HuH-7.5 (cell line): ENCODE results near the gene GP5.

Experiments
- DNase-seq: peaks from one replicate; pipeline ENCODE4 v3.0.0; 2011; ENCODE audit warnings: low spot score

Gene GP5, protein sequence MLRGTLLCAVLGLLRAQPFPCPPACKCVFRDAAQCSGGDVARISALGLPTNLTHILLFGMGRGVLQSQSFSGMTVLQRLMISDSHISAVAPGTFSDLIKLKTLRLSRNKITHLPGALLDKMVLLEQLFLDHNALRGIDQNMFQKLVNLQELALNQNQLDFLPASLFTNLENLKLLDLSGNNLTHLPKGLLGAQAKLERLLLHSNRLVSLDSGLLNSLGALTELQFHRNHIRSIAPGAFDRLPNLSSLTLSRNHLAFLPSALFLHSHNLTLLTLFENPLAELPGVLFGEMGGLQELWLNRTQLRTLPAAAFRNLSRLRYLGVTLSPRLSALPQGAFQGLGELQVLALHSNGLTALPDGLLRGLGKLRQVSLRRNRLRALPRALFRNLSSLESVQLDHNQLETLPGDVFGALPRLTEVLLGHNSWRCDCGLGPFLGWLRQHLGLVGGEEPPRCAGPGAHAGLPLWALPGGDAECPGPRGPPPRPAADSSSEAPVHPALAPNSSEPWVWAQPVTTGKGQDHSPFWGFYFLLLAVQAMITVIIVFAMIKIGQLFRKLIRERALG

DNA sequence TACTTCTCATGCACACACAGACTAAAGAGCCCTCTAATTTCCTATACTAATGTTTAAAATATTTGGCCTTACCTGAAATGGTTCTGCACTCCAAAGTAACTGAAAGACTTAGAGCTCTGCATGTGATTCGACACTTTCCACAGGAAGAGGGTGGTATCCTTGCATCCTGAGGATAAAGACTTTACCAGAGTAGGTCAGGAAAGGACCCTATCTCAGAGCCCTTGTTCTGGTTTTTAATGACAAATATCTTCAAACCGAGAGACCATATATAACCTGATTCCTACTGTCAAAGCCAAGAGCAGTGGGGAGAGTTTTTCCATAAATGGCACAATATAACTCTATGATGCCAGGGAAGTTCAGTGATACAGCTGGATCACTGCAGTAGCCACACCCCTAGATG, at the start of gene GP5:
Gene GP5, minus strand, starts transcription at position 101 of the 400 bp plus-strand sequence. CDS start 984 bp downstream, outside the sequence.
- DNase-seq, result no peak

DNA sequence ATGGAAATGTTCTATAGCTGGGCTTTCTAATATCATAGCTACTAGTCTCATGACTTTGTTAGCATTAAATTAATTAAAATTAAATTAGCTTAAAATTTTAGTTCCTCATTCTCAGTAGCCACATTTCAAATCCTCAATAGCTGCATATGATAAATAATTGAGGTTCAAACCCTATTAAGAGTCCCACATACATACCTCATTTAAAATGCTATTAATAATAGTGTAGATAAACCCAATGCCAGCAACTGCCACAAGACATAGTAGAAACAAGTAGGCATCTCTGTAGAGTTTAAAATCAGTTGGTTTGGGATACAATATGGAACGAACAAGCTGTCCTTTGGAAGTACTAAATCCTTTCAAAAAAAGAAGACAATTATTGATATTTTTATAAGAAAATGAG, 48.6 kb upstream of the GP5 start:
- DNase-seq, result no peak

DNA sequence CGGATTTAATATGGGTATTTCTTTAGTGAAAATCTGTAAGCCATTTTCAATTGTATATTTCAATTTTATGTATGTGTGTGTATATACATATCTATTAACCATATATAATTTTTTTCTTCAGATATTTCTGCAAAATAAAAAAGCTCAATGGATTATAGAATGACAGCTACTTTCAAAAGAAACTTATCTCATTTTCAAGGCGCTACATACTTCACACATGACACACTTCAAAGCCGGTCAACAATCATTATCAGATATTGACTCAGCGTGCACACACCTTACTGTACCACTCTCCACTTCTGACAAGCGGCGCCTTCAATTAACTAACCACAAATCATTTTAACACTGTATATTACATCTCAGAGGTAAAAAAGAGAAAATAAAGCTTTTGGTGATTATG, 48.1 kb upstream of the GP5 start:
- no peak for DNase-seq

DNA sequence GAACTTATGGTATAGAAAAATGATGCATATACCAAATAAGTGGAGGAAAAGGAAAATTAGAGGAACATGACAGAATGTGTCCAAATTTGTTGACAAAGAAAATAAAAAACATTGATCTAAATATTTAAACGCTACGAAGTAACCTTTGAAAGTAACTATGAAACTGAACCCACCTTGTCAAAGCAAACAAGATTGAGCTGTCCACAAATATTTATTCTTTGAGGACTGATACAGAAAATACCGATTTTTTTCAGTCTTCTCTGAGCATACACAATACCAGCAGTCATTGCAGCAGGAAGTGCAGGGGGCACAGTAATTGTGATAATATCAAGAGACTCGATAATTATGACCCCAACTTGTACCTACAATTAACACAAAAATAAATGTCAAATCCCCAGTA, 47.7 kb upstream of the GP5 start:
- DNase-seq, result no peak

DNA sequence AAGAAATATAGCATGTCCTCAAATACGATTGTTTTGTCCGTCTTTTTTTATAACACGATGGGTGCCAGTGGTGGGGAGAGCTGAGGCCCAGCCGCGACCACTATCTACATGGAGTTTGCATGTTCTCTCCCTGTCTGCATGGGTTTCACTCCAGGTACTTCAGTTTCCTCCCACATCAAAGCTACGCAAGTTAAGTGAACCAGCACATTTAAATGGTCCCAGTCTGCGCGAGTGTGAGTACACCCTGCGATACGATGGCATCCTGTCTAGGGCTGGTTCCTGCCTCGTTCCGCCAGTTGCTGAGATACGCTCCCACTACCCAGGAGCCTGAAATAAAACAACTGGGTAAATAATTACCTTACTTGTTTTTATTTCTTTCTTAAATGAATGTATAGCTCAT, 47.1 kb upstream of the GP5 start:
- DNase-seq, result no peak

DNA sequence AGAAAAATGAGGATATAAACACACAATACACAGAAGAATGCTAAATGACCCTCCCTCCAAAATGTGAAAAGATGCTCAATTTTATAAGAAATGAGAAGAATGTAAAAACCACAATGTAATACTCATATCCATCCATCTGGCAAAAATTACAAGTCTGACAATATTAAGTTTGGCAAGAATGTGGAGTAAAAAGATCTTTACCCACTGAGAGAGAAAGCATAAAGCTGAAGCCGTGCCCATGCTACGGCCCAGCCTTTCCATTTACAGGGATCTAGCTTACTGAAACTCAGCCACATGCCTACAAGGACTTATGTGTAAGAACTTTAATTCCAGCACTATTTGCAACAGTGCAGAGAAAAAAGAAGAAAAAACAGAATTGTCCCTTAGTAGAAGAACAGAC, 44.8 kb upstream of the GP5 start:
- DNase-seq, result no peak

DNA sequence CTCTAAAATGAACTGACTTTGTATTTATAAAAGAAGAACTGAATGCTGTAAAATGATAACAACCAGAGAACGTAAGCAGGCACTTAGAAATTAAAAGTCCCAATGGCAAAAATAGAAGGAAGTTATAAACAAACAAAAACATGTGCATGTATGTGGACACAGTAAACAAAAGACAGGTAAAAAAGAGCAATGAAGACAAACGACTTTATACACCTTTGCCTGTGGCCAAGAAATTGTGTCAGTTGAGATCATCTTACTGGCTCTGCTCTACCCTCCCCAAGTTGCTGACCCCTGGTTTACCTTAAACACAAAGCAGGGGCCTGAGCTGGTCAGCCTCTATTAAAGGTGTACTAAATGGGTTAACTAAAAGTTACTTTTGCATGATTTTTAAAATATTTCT, 41.7 kb upstream of the GP5 start:
- no peak for DNase-seq

DNA sequence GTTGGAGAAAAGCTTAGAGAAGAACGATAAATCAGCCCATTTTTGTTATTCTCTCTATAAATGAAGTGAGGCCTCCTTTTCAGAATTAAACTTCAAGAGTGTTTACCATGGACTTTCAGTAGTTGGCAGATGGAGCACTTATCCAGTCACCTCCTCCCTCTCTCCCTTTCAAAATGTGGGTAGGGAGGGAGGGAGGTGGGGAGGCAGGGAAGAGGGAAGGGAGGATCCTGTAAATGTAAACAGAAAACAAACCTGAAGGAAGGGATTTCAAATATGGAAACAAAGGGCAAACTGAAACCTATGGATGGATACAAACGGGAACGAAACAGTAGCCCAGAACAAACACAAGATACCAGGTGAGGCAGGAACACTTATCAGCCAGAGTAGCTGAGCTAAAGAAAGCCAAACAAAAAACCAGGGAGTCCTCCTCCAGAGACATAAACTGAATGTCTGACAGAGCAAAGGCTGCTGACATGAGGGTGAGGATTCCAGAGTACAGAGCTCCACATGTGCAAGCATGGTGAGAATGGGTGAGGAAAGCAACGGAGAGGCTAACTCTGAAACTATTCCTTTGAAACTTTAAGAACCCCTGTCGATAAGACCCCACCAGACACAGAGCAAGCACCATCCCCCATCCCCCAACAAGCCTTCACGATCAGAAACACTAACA, 41.0 kb upstream of the GP5 start:
- DNase-seq, result no peak

DNA sequence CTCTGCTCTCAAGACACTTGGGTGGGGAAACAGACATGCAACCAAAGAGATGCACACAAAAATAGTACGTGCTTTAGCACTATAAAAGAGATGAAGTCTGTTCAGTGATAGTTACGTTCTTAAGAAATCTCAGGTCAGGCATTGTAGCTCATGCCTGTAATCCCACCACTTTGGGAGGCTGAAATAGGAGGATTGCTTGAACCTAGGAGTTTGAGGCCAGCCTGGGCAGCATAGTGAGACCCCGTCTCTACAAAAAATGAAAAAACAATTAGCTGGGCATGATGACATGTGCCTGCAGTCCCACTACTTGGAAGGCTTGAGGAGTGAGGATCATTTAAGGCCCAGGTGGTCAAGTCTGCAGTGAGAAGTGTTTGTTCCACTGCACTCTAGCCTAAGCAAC, 35.4 kb upstream of the GP5 start:
- no peak for DNase-seq

DNA sequence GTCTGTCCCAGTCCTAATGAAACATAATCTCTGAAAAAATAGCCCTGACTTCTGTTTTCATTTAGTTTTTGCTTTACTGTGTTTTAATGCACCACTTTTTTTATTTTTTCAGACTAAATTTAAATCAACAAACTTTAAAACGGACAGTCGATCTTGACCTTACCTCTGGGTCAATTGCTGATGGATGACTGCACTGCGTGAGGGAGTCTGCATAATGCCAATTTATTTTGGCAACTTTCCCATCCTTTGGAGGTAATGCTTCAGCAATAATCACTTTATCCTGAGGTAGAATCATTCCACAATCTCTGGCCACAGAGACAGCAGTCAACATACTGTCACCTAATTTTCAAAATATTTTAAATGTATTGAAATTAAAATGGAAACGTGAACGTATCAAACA, 32.5 kb upstream of the GP5 start:
- no peak for DNase-seq

DNA sequence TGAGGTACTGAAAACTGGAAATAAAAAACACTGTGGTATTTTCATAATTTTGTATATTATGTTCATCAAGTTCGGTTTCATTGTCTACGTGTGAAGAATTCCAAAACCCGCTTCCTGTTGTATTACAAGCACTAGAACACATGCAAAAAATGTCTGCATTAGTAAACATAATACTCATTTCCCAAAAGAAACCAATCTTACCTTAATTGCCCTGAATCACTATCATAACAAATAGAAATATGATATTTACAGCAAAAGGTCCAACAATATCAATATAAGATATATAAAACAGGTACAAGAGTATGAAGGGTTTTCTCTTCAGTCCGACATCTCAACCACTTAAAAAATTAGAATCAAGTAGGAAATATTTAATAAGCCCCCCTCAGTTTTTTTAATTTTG, 26.3 kb upstream of the GP5 start:
- DNase-seq, result no peak

DNA sequence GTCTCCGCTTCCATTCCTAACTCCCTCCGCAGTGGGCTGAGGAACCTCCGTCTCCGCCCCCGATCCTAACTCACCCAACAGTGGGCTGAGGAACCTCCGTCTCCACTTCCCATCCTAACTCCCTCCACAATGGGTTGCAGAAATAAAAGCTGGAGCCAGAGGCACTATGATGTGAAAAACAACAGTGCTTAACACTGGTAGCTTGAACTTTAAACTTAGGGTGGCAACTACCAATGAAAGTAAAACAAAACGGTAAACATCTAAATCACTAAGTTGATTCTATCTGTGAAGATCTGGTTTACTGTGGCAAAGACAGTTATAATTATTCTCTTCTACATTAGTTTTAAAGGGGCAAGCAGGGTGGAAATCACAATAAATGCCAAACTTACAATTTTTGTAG, 25.9 kb upstream of the GP5 start:
- DNase-seq, result no peak

DNA sequence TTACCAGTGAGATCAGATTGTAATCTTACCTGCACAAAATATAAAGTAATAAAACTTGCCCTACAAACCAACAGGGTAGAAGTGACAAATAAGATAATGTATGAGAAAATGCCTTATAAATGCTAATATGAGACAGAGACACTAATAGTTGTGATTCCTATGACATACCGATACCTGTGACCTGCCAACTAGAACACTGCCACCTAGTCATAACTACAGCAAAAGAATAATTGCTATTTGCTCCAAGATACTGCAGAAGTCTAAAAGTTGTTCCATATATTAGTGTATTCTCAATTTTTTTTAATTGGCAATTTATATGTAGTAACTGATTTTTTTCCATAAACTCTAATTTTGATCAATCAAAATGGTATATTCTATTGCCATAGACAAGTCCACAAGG, 25.3 kb upstream of the GP5 start:
- no peak for DNase-seq

DNA sequence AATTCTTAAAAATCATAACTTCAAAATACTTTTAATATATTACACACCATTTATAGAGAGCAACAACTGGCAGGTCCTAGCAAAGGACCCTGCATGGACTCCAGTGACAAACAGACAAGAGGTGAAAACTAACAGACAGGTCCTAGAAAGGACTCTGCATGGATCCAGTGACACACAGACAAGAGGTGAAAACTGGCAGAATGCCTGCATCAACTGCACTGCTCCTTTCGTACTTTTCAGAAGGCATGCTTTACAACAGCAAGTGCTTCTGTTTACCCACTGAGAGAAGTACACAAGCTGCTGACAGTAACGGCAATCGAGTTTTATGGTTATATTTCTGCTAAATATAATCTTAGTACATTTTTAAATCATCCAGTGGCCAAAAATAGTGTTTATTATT, 24.3 kb upstream of the GP5 start:
- no peak for DNase-seq

DNA sequence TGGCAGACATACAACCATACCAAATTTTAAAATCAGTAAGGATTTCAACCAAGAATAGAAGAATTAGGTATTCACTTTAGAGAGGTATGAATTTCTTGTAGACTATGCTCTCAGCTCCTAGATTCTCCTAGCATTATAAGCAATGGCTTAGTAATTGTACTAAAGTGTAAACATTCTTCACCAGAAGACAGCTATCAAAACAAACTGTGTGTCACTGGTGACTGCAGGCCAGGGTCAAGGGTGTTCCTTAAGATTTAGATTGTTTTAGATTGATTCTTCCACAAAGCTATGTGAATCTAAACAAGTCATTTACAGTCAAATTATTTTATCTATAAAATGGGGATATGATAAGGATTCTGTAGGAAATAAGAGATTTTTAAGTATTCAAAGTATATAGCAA, 23.1 kb upstream of the GP5 start:
- DNase-seq, result no peak

DNA sequence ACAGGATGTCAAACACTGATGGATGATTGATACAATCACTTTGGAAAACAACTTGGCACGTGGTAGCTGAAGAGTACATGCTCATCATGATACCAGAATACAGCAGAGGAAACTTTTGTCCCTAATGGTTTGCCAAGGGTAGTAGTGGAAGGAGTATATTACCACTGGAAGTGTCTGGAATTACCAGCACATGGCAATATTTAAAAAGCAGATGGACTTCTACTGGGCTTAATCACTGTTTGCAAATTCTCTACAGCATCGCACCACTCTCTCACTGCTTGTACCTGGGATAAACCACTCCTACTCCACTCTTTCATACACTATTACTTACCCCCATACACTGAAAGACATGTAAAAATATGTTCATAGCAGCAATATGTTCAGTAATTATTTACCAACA, 19.6 kb upstream of the GP5 start:
- DNase-seq, result no peak

DNA sequence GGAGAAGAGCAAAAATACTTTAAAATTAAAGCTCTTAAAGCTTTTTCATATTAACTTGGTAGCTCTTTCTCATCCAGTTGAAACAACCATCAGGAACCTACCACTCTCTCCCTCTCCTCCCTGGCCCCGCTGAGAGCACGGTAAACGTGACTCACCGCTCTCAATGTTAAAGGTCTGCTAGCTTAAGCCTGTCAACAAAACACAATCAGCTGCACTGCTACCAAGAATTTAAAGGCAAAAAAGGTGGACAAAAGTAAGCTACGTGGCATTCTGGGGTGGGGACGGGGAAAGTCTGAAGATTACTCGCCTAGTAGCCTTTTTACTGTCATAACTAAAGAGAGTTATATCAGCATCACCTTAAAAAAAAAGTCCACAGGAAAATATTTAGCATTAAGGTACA, 8.4 kb upstream of the GP5 start:
- no peak for DNase-seq

DNA sequence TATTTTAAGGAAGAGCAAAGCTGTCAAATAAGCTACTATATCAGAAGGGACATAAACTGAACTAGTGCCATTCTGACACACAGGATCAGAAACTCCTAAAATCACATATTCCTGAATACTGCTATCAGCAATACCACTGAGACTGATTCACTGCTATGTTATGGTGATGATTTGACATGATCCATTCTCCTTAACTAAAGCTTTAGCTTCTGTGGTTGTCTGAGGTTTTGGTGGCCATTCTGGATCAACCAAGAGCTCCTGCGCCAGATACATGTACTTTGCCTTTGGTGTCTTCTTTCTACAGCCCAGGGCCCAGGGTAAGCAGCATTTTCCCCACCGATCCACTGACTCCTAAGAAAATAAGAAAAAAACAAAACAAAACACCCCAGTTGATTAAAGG, 6.7 kb upstream of the GP5 start:
- DNase-seq, result no peak

DNA sequence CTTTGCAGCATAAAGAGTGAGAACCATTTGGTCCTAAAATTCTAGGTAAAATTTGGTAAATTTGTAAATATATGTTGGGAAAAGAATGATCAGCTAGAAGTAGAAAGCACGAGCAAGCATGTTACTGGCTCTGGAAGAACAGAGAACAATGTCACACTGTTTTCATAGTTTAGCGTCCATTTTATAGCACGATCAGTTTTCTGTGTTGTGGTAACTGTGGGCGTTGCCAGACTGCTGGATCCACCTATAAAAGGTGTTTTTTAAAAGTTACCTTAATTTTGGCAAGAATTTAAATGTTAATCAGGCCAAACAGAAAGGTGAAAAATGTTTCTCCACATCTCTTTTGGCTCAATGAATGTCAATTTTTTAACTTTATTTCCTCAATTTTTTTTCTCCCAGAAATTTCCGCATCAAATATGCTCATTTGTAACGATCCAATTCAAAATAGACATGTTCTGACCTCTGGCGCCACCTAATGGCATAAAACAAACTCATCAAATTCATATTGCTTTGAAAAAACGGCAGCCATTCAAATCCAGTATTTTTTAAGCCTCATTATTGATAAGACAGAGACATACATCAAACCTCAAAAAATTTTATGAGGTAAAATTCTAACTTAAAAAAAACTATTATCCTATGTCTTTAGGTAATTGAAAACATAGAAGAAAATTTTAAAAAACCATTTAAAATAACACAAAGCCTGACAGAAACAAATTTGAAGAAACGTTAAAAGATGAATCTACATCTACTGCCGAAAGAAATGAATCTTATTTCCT, 5.5 kb upstream of the GP5 start:
- no peak for DNase-seq

DNA sequence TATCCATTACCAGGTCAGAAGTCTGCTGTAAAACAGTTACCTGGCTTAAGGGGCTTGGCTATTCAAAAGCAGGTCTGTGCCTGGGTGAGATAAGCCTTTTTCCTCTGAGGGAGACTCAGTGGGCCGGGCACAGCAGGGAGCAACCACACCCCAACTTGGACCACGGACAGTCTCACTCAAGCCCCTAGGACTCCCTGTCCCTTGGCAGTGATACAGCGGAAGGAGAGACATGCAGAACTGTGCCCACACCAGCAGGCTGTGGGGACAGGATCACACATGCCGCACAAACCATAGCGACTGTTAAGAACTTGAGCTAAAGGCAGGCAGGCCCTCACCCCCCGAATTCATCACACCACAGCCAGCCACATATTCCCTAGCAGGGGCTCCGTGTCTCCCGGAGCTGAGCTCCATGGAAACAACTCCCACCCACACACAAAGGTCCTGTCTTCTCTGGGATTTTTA, 2.8 kb upstream of the GP5 start:
- no peak for DNase-seq

DNA sequence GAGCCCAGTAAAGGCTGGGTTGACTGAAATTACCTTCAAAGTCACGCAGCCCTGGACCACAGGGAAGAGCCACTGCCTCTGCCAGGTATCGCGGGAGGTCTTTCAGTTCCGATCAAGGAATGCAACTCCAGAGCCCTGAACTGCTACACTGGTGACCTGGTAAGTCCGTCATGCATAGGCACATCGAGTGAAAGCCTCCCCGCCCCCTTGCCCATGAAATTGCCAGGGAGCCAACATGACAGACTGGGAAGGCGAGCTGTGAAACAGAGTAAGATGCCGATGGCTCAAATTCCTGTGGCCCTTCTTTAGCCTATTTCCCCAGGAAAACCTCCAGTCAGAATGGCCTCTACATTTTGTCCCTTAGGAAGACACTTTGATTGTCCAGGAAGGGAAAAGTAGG, 2.3 kb upstream of the GP5 start:
- no peak for DNase-seq

DNA sequence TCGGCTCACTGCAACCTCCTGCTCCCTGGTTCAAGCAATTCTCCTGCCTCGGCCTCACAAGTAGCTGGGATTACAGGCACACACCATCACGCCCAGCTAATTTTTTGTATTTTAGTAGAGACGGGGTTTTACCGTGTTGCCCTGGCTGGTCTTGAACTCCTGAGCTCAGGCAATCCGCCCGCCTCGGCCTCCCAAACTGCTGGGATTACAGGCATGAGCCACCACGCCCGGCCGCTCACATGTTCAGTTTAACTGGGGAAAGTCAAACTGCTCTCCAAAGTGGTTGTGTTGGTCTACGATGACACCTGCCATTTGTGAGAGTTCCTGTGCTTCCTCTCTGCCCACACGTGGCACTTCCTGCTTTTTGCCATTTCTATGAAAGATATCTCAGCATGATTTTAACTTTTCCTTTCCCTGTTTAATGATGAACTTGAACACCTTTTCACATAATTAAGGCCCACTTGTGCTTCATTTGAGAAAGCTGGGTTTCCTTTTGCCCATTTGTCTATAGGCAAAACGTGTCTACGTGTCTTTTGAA, 877 bp upstream of the GP5 start:
- no peak for DNase-seq
